GM12892 (cell line): ENCODE measurements around the gene PPP2R2D.

ENCODE experiments used
- POLR2A ChIP-seq: IDR thresholded peaks from 2 replicates; pipeline ENCODE4 v1.6.1; 2011; ENCODE audit warnings: low read depth, low read length, control low read depth
- POLR2AphosphoS5 ChIP-seq: IDR thresholded peaks from 2 replicates; pipeline ENCODE4 v1.6.1; 2011; ENCODE audit warnings: low read depth, low read length, control low read depth

GRCh38 chr10:131998050-131998844 is 97.4 kb downstream of the PPP2R2D start:
- TF ChIP-seq POLR2AphosphoS5 (no peak), POLR2A (no peak)
